ENCODE data around the gene SPATA2L.

SPATA2L gene

DNA sequence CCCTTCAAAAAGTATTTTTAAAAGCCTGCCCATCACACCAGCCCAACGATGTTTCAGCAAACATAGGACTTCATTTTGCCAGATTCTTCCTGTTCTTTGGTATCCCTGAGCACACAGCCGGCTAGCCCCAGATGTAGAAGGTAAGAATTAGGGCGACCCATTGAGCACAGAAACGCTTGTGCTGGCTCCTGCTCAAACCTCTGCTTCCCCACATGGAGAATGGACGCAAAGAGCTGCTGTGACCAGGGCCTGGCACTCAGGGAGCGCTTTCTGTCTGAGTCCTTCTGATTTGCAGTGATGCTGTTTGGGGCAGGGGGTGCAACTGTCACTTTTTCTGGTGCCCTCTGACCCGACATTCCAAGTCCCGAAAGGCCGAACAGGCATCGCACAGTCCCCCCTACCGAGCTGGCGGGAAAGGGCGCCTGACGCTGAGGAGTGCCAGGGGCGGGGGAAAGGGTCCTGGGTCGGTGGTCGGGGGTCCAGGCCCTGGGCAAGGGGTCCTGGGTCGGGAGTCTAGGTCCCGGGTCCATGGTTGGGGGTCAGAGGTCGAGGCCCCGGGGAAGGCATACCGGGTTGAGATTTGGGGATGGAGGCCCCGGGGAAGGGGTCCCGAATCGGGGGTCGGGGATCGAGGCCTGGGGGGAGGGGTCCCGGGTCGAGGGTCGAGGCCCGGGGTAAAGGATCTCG lies 44.9 kb downstream of the SPATA2L start:
- DNase-seq (ENCODE audit: low read depth): no peak

DNA sequence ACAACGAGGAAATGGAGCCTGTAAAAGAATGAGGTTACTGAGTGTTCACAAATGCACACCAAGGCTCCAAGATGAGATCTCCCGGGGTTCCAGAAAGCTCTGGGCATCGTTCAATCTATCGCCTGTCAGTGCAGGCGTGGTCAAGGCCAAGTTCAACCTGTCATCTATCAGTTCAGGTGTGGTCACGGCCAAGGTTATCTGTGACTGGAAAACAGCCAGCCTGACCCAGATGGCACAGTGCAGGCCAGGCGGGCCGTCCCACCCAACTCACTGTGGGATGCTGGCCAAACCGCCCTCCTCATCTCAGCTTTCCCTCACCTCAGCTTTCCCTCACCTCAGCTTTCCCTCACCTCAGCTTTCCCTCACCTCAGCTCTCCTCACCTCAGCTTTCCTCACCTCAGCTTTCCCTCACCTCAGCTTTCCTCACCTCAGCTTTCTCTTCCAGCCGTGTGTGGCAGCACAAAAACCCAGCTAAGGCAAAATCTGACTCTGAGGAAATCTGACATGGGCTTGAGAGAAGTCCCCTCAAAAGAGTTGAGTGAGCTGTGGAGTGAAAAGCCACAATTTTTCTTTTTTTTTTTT lies 46.4 kb downstream of the SPATA2L start:
- DNase-seq (ENCODE audit: low read depth): no peak

DNA sequence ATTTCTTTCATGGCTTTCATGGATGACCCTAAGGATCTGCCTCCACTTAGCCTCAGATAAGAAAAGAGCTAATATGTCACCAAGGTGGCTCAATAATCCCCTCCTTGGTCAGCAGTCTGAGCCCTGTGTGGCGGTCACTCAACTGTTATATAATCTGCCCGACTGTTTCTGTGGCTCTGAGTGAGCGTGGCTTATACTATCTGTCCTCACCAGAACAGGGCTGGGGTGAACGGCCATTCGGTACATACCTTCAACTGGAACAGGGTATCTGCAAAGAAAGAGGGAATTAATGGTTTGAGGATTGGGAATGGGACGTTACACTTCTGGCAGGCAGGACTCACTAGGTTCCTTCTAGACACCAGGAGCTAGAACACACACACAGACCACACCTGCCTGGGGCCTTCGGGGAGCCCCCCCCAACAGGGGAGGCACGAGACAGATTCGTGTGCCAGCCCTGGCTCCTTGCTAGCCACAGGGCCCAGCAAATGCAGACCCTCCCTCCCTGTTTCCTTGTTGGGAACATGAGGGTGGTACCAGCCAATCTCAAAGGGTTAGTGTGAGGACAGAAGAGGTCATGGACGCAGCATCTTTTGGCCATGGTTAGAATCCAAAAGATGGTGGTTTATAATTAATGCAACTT lies 47.7 kb downstream of the SPATA2L start:
- DNase-seq (ENCODE audit: low read depth): no peak

DNA sequence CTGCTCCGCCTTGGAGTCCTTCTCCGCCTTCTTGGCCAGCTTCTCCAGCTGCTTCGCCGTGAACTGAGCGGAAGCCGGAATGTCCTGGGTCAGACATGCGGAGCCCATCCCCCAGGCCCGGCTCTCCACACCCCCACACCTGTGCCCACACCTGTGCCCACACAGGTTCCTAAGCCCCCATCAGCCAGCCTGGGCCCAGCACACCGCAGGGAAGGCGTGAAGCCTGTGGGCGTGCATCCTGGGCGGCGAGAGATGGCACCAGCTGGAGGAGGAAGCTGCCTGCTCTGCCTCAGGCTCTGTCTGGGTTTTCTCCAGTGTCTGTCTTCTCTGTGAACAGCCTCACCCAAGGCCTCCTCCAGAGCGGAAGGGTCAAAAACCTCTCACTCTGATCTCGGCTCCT lies 49.9 kb downstream of the SPATA2L start:
- no peak for DNase-seq (ENCODE audit: low read depth)

DNA sequence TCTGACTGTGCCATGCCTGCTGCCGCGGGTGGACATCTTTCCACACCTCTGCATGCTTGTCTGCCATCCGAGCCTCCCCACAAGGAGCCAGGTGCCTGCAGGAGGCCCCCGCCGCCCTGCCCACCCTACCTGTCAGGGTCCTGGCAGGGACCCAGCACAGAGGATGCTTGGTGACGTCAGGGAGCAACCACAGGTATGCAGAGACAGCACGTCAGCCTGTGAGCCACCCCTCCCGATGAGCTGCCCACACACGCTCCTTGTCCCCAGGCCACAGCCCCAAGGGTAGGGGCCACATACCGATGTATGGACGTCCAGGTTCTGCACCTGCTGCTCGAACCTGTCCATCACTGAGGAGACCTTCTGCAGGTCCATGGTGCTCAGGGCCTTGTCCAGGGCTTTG lies 54.6 kb downstream of the SPATA2L start:
- DNase-seq (ENCODE audit: low read depth): no peak

All from stimulated activated CD8-positive, alpha-beta memory T cell treated with anti-CD3 and anti-CD28 coated beads, Interleukin-4, amount 100 ng/mL, for 24 hours (primary cell).